Measurements from ENCODE around the gene NEK10.
"Not testable (repeated sequence)": the region's sequence is repeated elsewhere in the genome, so short reads cannot be mapped to it uniquely, and the experiment has no call there.

DNA sequence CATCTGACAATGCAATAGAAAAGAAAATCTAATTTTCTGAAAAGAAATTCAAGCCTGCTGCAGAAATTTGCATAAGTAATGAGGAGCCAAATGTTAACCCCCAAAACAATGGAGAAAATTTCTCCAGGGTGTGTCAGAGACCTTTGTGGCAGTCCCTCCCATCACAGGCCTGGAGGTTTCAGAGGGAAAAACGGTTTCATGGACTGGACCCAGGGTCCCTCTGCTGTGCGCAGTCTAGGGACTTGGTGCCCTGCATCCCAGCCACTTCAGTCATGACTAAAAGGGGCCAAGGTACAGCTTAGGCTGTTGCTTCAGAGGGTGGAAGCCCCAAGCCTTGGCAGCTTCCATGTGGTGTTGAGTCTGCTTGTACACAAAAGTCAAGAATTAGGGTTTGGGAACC, 70.2 kb downstream of the NEK10 start:
- TF ChIP-seq, protein P1, sequence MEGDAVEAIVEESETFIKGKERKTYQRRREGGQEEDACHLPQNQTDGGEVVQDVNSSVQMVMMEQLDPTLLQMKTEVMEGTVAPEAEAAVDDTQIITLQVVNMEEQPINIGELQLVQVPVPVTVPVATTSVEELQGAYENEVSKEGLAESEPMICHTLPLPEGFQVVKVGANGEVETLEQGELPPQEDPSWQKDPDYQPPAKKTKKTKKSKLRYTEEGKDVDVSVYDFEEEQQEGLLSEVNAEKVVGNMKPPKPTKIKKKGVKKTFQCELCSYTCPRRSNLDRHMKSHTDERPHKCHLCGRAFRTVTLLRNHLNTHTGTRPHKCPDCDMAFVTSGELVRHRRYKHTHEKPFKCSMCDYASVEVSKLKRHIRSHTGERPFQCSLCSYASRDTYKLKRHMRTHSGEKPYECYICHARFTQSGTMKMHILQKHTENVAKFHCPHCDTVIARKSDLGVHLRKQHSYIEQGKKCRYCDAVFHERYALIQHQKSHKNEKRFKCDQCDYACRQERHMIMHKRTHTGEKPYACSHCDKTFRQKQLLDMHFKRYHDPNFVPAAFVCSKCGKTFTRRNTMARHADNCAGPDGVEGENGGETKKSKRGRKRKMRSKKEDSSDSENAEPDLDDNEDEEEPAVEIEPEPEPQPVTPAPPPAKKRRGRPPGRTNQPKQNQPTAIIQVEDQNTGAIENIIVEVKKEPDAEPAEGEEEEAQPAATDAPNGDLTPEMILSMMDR (conservative IDR thresholded peaks at IDR 0.05; ENCODE audit: low read length) = not testable (repeated sequence)
- not testable (repeated sequence) for TF ChIP-seq EZH2phosphoT487 (IDR thresholded peaks at IDR 0.05; ENCODE audit: borderline replicate concordance)

Data from Loucy (cell line).